Upper lobe of right lung (tissue), 1 donor: ENCODE data around the gene PTGR3. TPM values are rescaled to one million over a fixed set of nuclear protein-coding genes. Genes with fewer than 3 reads are reported as not detected.
"Not testable (repeated sequence)": the region's sequence is repeated elsewhere in the genome, so short reads cannot be mapped to it uniquely, and the experiment has no call there.

ENCODE experiments used
- ATAC-seq: fragments of 200-7000 bp; cut with Tn5 transposase; one replicate; pipeline ENCODE4 v1.9.1; 2020; ENCODE audit warnings: mild to moderate bottlenecking, moderate library complexity
- DNase-seq: peaks from one replicate; pipeline ENCODE4 v3.0.0-alpha.2; 2020
- H3K27ac ChIP-seq: fragments of 200-600 bp; one replicate; pipeline ENCODE4 v1.8.0; 2022
- H3K27me3 ChIP-seq: fragments of 200-600 bp; one replicate; pipeline ENCODE4 v1.8.0; 2022; ENCODE audit warnings: mild to moderate bottlenecking
- H3K36me3 ChIP-seq: fragments of 200-600 bp; one replicate; pipeline ENCODE4 v1.8.0; 2022
- H3K4me1 ChIP-seq: fragments of 200-600 bp; one replicate; pipeline ENCODE4 v1.8.0; 2022
- H3K4me3 ChIP-seq: fragments of 200-600 bp; one replicate; pipeline ENCODE4 v1.8.0; 2022; ENCODE audit warnings: mild to moderate bottlenecking
- H3K9me3 ChIP-seq: fragments of 200-600 bp; one replicate; pipeline ENCODE4 v1.8.0; 2022
- intact Hi-C: fragments of 100-400 bp; cut with DNase I; formaldehyde crosslinking; loops from one replicate; pipeline ENCODE4 v1.11.0; 2022
- total RNA-seq: library from RNA; stranded (reverse); fragmentation: NEBNext Ultra II Directional; extraction: Animal tissue kit (Norgen Biotek cat#: 25700); gene quantifications from one replicate; pipeline ENCODE4 v1.2.1, GENCODE V29; 2021
- TF ChIP-seq, protein P1 (sequence below): fragments of 200-600 bp; IDR thresholded peaks from one replicate; pipeline ENCODE4 v1.8.0; 2022; ENCODE audit warnings: antibody characterized with exemption
- donor health status: DM: no; HTN: yes; CAD: no; lungs with severe emphysema.

PTGR3 gene
- total RNA-seq, 1 donor from 2014 or later = 27.7 TPM

- Histone ChIP-seq H3K4me1 (no peaks in the 10 kb centered on the region), H3K27me3 (no peaks in the 10 kb centered on the region), H3K9me3 (no peaks in the 10 kb centered on the region), H3K36me3 (peaks cover 23% of the 10 kb centered on the region), H3K27ac (no peak overlapping the region), H3K4me3 (no peak overlapping the region)
- intact Hi-C loops = no loop called here
- DNase-seq = no peak
- ATAC-seq = no peak
- TF ChIP-seq, protein P1, sequence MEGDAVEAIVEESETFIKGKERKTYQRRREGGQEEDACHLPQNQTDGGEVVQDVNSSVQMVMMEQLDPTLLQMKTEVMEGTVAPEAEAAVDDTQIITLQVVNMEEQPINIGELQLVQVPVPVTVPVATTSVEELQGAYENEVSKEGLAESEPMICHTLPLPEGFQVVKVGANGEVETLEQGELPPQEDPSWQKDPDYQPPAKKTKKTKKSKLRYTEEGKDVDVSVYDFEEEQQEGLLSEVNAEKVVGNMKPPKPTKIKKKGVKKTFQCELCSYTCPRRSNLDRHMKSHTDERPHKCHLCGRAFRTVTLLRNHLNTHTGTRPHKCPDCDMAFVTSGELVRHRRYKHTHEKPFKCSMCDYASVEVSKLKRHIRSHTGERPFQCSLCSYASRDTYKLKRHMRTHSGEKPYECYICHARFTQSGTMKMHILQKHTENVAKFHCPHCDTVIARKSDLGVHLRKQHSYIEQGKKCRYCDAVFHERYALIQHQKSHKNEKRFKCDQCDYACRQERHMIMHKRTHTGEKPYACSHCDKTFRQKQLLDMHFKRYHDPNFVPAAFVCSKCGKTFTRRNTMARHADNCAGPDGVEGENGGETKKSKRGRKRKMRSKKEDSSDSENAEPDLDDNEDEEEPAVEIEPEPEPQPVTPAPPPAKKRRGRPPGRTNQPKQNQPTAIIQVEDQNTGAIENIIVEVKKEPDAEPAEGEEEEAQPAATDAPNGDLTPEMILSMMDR = no peak
Observed at GRCh38 chr18:75198036-75198435, 10.9 kb downstream of the PTGR3 start.

- no peak overlapping the region for H3K27ac ChIP-seq
- TF ChIP-seq, protein P1 = no peak
- no peaks in the 10 kb centered on the region for H3K27me3 ChIP-seq
- no peak for DNase-seq
- ATAC-seq = no peak
- H3K4me3 ChIP-seq = no peak overlapping the region
- H3K4me1 ChIP-seq = no peaks in the 10 kb centered on the region
- intact Hi-C loops = no loop called here
- H3K36me3 ChIP-seq = no peaks in the 10 kb centered on the region
- no peaks in the 10 kb centered on the region for H3K9me3 ChIP-seq
Observed at GRCh38 chr18:75192899-75193298, 16.0 kb downstream of the PTGR3 start.

DNA sequence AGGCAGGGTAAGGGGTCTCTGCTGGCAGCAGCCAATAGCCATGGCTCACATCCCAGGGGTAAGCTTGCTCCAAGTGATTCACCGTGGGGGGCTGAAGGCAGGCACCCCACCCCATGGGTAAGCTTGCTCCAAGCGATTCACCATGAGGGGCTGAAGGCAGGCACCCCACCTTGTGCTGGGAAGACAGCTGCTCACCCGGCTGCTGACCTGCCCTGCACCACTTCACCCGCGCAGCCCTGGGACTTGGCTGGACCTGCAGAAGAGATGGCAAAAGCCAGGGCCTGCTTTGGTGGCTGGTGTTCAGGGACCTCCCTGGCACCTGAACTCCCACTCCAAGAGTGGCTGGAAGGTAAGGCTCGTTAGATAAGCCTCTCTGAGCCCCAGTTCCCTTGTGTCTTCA is 19.2 kb downstream of the PTGR3 start:
- DNase-seq (no peak), ATAC-seq (no peak)
- intact Hi-C loops = no loop called here
- H3K4me3 ChIP-seq = no peak overlapping the region
- H3K27ac ChIP-seq = no peak overlapping the region
- no peaks in the 10 kb centered on the region for H3K9me3 ChIP-seq
- H3K36me3 ChIP-seq = no peaks in the 10 kb centered on the region
- TF ChIP-seq, protein P1 = no peak
- H3K27me3 ChIP-seq = no peaks in the 10 kb centered on the region
- H3K4me1 ChIP-seq = no peaks in the 10 kb centered on the region

GRCh38 chr18:75187702-75188101 is 21.2 kb downstream of the PTGR3 start:
- intact Hi-C loops, H3K27ac ChIP-seq, H3K9me3 ChIP-seq, H3K27me3 ChIP-seq, H3K4me3 ChIP-seq, H3K4me1 ChIP-seq, DNase-seq, H3K36me3 ChIP-seq, ATAC-seq: not testable (repeated sequence)

DNA sequence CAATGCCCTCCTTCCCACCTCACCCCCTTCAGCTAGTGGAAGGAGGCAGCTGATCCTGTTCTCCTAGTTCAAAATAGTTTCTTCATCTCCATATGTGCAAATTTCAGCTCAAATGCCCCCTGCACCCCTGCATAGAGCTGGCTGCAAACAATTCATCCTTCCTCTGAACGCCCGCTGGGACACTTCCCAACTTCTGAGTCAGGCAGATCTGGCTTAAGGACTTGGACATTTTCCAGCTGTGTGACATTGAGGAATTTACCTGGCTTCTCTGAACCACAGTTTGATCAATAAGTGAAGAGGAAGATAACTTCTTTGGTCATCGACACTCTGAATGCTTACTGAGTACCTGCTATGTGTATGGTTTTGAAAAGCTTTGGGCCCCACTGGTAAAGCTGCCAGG is 23.5 kb downstream of the PTGR3 start:
- ATAC-seq = no peak
- Histone ChIP-seq H3K4me1 (no peaks in the 10 kb centered on the region), H3K4me3 (no peak overlapping the region)

GRCh38 chr18:75183973-75184493 is 24.9 kb downstream of the PTGR3 start:
- no peak overlapping the region for H3K4me3 ChIP-seq
- TF ChIP-seq, protein P1 = no peak
- H3K36me3 ChIP-seq = no peaks in the 10 kb centered on the region
- ATAC-seq (no peak), DNase-seq (no peak)
- no peak overlapping the region for H3K27ac ChIP-seq
- H3K9me3 ChIP-seq = no peaks in the 10 kb centered on the region
- H3K27me3 ChIP-seq = no peaks in the 10 kb centered on the region
- intact Hi-C loops = no loop called here
- no peaks in the 10 kb centered on the region for H3K4me1 ChIP-seq

More for the DNA sequence above, 23.5 kb downstream of the PTGR3 start:
- H3K9me3 ChIP-seq = no peaks in the 10 kb centered on the region
- no peak for DNase-seq
- H3K27me3 ChIP-seq = no peaks in the 10 kb centered on the region
- no peaks in the 10 kb centered on the region for H3K36me3 ChIP-seq
- intact Hi-C loops = no loop called here
- no peak overlapping the region for H3K27ac ChIP-seq
- TF ChIP-seq, protein P1 = no peak
